HG03045 (cell line): ENCODE measurements around the gene ASGR2.

Source experiments
- ATAC-seq: cut with Tn5 transposase; IDR thresholded peaks from one replicate; pipeline ENCODE4 v1.9.1; 2021; ENCODE audit warnings: mild to moderate bottlenecking, moderate library complexity; ENCODE audit not compliant: unreplicated experiment

Gene ASGR2

DNA sequence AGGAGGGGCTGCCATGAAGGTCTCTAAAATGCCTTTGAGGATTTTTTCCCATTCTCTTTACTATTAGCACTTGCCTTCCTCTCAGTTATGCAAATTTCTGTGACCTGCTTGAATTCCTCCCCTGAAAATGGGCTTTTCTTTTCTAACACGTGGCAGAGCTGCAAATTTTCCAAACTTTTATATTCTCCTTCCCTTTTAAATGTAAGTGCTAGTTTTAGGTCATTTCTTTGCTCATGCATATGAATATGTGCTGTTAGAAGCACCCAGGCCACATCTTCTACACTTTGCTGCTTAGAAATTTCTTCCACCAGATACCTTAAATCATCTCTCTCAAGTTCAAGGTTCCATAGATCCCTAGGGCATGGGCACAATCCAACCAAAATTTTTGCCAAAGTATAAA lies 46.4 kb downstream of the ASGR2 start:
- no peak for ATAC-seq

DNA sequence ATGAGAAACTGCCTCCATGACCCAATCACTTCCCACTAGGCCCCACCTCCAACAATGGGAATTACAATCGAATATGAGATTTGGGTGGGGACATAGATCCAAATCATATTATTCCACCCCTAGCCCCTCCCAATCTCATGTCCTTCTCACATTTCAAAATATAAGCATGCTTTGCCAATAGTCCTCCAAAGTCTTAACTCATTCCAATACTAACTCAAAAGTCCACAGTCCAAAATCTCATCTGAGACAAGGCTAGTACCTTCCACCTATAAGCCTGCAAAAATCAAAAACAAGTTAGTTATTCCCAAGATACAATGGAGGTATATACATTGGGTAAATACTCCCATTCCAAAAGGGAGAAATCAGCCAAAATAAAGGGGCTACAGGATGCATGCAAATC lies 47.4 kb downstream of the ASGR2 start:
- no peak for ATAC-seq

DNA sequence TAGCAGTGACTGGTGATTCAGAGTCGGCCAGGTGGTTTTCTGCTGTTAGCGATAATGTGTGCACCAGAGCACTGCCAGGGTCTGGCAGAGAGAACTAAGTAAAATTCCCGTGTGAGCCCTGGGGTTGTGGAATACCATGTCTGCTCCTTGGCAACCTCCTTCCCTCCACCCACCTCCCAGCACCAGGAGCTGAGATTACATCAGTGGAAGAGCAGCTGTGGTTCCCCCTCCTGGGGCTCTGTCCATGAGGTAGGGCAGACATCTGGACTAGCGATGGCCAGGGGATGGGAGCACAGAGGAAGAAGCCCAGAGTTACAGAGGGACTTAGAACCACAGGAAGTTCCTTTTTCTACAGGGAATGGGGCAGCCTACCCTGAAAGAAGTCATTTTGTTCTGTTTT lies 50.4 kb downstream of the ASGR2 start:
- no peak for ATAC-seq

- no peak for ATAC-seq
Observed at GRCh38 chr17:7063518-7064094, 51.0 kb downstream of the ASGR2 start.

- ATAC-seq = no peak
Observed at GRCh38 chr17:7060165-7060891, 54.3 kb downstream of the ASGR2 start.

DNA sequence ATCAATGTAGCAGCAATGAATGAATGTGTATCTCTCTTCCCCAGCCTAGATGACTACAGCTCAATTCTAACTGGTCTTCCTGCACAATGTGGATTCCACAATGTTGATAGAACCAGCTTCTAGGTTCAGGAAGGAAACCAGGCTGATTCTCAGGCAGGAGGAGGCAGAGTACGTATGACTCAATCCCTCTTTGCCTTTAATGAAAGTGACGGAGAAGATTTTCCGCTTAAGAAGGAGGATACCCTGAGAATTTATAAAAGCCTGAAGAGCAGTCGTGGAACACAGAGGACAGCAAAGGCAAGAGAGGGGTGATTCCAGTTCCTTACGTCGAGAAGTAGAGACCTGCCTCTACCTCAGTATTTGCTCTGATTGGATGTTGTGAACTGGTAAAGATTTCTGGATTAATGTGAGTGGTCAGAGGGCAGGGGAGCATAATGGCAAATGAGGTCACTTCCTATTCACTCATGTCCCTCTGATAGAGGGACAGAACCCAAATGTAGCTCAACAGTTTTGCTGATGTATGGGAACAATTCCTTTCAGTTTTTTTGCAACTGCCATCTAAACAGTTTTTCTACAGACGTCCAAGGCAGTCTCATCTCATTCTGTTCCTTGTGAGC lies 55.7 kb downstream of the ASGR2 start:
- ATAC-seq = no peak

- ATAC-seq = no peak
Observed at GRCh38 chr17:7056386-7056785, 58.2 kb downstream of the ASGR2 start.
